ENCODE data around the gene EBLN1.

Gene EBLN1

DNA sequence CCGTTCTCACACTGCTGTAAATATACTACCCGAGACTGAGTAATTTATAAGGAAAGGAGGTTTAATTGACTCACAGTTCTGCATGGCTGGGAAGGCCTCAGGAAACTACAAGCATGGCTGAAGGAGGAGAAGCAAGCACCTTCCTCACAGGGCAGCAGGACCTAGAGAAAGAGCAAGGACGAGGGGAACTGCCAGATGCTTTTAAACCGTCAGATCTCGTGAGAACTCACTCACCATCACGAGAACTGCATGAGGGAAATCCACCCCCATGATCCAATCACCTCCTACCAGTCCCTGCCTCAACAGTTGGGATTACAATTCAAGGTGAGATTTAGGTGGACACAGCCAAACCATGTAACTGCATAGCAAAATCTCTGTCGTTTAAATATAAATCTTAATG lies at the start of gene EBLN1:
TSS of gene EBLN1 (minus strand) at position 174 of the 400 bp plus-strand sequence. CDS start 8,032 bp downstream, outside the sequence.
- no peak for DNase-seq

DNA sequence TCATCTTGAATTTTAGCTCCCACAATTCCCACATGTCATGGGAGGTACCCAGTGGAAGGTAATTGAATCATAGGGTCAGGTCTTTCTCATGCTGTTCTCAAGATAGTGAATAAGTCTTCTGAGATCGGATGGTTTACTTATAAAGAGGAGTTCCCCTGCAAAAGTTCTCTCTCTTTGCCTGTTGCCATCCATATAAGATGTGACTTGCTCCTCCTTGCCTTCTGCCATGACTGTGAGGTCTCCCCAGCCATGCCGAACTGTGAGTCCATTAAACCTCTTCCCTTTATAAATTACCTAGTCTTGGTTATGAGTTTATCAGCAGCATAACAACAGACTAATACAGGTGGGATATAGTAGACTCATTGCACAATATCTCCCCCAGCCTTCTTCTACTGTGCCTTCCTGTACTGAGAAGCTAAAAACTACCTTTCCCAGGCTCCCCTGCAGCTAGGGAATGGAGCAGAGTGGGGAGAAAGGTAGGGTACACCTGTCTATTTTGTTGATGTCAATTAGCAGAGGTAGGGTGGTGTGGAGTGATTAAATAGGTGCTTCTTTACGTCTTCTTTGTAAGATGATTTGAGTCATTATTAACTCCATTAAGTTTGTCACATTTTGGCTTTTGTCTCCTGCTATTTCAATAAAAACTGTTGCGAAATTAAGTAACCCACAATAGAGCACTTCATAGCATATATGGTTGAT lies 48.2 kb upstream of the EBLN1 start:
- DNase-seq = no peak

DNA sequence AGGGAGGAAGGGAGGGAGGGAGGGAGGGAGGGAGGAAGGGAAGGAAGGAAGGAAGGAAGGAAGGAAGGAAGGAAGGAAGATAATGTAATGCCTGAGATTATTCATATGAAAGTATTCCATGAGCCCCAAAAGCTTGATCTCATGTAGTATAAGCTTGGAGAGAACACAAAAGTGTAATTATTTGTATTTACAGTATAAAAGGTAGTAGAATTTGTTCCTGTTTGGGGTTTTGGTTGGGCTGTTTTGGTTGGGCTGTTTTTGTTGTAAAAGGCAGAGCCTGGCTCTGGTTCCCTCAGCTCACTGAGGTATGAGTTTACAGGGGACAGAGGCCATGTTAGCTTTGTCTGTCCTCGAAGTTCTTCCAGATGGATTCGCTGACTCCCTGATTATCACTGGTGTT lies 45.3 kb upstream of the EBLN1 start:
- no peak for DNase-seq

DNA sequence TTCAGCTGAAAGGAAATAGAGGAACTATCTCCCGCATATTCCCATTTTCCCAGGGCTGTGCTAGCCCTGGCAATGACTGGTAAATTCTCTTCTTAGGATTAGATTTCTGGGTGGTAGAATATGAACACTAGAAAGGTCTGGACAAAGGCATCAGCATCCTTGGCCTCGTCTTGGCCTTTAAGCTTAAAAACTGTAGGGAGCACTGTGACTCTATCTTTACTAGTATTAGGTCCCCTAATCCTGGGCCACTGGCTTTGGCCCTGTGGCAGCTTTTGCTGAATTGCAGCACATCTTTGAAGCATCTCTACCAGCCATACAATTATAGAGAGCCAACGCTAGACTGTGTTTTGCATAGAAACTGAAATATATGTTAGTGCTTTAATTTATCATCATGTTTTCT lies 41.5 kb upstream of the EBLN1 start:
- DNase-seq = no peak

DNA sequence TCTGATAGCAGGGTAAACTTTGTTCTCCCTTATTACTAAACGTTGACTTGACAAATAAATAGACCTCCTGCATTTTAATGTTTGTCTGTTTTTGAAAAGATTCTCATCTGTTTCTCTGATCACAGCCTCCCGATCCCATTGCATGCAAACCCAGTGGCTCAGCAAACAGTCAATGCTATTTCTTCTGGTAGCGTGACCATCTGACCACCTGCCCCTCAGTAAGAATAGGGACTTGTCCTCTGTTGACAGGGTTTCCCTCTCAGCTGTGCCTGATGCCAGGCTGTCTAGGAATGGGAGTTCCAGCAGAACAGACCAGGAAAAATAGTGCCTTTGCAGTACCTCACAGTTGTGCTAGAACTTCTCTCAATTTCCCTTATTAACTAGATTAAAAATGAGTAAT lies 40.7 kb upstream of the EBLN1 start:
- no peak for DNase-seq

DNA sequence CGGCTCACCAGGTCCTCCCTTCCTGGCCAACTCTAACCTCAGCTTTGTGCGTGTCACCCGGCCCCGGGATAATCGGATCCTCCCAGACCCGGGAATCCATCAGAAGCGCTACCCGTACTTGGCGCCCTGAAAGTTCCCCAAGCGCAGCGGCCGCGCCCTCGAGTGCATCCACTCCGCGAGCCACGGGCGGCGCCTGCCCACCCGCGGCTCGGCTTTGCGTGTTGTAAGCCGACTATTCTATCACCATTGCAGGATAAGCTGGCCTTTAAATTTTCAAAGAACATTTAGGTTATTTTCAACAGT lies 35.7 kb upstream of the EBLN1 start:
- DNase-seq = no peak

DNA sequence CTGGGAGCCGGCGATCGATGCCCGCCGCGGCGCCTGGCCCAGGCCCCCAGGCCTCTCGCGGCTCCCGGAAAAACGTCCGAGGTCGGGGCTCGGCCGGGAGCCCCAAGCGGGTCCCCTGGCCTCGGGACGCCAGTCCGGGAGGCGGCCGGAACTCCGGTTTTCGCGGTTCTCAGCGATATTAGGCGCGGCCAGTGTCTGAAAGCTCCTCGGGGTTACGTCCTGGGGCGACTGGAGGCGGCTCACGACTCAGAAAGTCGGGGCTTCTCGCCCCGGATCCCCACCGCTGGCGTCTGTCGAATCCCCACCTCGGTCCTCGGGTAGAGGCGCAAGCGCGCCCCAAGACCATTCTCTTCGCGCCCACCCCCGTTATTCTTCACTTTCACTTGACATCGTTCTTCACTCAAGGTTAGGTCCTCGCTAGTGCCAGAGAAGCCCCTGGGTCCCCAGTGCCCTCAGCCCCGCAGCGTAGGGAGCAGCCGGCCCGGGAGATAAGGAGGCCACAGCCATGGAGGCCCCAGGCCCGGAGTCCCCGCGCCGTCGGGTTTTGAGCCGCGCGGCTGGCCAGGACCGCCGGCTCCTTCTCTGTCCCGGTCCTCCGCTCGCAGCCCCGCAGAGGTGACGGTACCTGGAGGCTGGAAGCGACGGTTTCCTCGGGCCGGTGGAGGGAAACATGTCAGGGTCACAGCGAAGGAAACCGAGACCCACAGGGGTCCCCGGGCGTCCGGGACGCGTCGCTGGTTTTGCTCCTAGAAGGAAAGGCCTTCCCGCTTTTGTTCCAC lies 35.2 kb upstream of the EBLN1 start:
- DNase-seq = no peak

DNA sequence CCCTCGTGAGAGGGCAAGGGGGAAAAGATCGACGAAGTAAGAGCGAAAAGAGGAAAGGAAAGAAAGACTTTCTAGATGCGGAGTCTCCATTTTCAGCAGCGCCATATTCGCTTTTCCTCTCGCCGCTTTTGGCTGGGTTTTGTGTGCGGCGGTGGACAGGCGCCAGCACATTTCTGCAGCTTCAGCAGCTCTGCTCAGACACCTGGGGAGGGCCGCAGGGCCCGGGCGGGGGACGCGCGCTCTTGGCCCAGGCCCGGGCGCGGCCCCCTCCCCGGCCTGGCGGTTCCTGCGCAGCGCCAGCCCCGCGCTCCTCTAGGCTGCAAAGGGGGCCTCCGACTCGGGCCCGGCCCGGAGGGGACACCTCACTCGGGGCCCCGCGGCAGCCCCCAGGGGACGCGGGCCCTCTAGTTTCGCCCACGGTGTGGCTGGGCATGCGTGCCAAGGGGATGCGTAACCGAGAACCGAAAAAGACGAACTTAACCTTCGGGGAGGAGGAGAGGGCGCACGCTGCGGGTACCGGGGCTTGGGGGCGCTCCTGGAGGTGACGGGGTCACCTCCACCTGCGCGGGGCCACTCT lies 34.5 kb upstream of the EBLN1 start:
- DNase-seq = no peak

DNA sequence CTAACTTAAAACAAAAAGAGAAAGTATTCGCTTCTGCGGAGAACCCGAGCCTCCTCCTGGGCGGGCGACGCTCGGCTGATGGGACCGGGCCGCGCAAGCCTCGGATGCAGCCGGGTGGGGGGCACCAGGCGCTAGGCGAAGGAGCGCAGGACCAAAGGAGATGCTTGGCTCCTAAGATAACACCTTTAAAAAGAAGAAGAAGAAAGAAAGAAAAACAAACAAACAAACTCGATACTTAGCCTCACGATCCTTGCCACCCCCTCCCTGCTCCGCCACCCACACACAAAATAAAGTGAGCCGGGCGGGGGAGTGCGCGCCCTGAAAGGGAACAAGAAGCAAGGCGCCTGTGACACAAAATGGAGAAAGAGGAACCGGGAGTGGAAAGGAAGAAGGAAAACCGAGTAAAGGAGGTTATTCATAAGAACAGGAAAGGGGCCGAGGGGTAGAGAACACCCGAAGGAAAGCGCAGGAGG lies 34.0 kb upstream of the EBLN1 start:
- no peak for DNase-seq

DNA sequence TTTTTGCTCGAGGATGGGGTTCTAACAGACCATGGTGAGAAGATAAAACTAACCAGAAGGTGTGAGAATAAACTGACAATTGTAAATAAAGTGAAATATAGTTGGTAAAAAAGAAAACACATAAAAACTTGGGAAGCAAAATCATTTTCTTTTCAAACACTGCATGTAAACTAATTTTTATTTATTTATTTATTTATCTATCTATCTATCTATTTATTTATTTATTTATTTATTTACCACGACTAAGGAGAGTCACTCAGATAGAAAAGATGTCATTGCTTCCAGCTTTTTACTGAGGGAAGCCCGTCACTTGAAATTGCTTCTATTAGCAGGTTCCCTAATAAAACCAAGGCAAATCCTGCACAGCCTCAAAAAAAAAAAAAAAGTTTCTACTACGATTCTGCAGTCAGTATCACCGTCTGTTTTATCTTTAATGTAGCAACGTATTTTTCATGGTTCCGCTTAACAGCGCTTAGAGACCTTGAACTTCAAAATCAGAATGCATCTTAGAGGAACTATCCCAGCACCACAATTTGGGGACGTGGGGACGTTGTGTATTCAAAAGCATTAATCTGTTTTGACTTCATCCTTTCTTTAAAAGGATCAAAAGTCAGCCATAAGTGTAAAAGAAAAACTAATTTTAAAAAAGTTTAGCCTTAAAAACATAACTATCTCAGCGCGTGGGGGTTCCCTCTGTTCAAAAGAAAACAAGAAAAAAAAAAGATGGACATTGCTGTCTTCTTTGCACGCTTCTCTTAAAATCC lies 33.3 kb upstream of the EBLN1 start:
- no peak for DNase-seq

DNA sequence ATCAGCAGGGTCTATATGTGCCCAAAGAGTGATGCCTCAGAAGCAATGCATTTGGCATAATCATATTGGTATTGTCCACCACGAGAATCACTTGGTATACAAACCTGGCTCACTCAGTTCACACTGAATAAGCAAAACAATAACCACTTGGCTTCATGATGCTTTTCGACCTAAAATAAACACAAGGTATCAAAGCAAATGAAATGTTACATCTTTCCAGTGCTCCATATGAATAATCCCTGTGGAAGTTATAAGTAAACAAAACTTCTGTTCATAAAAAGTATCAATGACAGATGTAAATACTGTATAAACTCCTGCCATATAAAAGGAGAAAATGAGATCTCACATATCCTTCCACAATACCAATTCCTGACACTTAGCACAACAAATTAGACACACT lies 29.8 kb upstream of the EBLN1 start:
- DNase-seq = no peak

DNA sequence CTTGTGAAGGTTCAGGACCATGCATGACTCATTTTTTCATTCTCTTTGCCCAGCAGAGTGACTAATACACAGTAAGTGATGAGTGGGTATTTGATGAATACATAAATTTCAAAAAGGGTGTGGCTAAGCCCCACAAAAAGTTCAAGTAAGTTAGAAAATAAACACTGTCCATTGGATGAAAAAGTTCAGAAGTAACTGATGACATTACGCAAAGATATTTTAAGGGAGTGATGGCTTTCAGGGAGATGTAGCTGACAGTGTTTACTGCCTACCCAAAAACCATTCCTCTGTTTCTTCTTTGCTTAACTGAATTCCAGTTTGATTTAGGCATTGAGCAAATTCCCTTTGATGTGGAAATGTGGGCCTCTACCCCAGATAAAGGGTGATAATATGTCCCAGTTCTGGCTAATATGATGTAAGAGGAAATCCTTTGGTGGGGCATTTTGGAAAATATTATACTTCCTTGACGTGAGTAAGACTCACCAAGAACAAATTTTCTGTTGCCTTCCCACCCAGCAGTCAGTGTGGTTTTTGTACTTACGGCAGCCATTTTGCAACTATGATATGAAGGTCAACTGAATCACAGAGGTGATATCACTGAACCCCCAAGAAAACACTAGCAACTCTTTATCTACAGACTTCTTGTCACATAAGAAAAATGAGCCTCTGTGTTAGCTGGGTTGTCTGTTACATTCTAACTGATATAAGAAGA lies 29.0 kb upstream of the EBLN1 start:
- DNase-seq = no peak

DNA sequence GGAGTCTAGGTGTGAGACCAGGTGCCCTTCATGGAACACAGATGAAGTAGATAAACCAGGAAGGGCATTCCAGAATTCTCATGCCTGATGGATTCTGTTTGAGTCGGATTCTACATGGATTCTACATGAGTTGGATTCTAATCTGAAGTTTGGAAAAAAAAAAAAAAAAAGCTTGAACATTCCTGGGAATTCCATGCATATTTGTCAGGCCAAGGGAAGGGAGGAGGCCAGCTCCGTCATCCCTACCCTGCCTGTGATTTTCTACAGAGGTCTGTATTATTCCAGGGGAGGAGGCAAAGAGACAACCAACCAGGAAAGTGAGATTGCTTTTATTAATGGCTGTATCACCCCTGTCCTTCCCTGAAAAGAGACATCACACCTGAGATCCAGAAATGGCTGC lies 27.8 kb upstream of the EBLN1 start:
- DNase-seq = no peak

DNA sequence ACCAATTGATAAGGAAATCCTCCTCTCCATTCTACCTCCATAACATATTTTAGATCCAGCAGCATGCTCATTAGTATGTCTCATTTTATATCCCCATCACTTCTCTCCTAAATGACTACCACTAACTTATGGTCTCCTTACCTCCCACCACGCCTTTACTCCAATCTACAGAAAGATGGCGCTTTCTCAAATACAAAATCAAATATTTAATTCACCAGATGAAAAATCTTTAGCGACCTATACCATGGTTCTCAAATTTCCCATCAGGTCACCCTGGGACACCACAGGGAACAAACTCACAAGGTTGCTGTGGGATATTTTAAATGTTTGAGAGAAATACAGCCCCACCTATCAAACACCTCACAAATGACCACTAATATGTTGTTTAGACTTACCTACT lies 27.0 kb upstream of the EBLN1 start:
- DNase-seq = no peak

DNA sequence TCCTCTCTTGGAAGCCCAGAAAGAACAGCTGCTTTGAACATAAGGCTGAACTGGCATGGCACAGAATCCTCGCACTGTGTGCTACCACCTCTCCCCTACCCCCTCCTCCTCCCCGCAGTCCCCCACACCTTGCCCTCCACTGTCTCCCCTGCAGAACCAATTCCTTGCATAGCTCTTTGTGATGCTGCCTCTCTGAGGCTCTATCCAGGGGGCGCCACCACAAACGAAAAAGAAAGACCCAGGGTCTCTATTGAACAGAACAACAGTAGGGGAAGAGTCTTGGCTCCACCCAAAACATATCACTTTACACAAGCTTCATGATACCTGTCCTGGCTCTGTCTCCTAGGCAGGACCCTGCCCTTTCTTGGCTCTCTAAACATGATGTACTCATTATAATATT lies 26.2 kb upstream of the EBLN1 start:
- no peak for DNase-seq

DNA sequence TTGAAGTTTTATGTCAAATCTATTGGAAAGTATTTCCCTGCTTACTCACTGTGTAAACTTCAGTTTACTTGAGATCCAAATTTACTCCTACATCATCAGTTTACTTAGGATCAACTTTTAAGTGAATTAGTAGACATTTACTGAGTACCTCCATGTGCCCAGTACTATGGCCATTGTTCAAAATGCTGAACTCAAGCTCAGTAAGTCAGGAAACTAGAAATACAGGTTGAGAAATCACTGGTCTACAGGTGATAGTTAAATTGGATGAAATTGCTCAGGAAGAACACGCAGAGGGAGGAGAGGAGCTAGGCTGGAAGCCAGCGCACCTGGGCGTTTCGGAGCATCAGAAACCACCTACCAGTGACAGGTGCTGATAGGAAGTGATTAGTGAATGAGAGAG lies 25.5 kb upstream of the EBLN1 start:
- DNase-seq = no peak

DNA sequence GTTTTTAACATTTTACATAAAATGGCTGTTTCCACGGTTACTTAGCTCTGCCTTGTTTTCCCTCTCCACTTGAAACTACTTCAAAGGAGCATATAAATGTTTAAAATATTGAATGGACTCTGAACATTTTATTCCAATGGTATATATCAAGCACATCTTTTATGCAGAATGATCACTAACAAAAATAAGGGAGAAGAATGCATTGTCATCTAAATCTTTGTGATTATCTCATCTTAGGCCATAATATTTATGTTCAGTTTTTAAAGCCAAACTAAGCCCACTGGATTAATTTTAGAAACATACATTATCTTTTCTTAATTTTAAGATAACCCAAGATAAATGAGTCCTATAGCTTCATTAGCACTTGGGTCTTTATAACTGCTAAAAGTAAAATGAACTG lies 13.4 kb upstream of the EBLN1 start:
- no peak for DNase-seq

DNA sequence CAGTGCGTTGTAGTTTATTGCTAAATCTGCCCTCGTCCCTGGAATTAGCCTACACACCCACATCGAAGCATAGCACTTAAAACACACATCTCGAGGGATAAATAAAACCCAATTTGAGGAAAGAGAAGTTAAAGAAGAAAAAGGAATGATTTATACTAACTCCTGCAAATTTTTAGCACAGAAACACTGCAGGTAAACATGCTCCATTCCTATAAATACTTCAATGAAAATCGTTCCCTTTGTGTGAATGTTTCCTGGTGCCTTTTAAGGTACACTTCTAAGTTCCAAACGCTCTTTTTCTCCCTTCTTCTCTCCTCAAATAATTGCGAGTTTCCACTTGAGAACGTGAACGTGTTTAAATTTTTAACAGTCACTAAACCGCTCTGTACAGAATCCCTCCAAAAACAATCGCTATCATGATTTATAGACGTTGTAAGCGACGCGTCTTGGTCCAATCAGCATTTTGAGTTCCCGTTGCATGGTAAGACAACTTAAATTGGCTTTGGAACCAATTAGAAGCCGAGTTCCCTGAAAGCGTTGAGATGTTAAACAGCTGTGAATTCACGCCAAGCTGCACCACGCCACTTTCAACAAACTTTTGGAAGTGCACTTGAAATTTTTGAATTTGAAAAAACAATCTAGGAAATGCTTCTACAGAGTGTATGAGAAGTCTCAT lies 12.5 kb upstream of the EBLN1 start:
- peak; percentile 3 to 6 for DNase-seq

DNA sequence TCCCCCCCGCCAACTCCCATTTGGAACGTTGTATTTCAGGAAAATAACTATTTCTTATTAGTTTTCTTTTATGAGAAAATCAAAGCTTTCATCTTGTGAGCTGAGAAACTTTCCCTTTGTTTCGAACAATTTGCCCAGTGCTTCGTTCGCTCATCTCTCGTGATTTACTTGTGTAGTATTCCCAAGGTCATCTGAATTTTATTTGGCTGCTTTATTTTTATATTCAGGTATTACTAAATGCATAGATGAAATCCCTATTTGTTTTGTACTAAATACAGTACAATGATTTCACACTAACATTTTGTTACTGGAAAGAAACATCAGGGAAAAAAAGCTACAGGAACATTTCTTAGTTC lies 12.0 kb upstream of the EBLN1 start:
- no peak for DNase-seq

DNA sequence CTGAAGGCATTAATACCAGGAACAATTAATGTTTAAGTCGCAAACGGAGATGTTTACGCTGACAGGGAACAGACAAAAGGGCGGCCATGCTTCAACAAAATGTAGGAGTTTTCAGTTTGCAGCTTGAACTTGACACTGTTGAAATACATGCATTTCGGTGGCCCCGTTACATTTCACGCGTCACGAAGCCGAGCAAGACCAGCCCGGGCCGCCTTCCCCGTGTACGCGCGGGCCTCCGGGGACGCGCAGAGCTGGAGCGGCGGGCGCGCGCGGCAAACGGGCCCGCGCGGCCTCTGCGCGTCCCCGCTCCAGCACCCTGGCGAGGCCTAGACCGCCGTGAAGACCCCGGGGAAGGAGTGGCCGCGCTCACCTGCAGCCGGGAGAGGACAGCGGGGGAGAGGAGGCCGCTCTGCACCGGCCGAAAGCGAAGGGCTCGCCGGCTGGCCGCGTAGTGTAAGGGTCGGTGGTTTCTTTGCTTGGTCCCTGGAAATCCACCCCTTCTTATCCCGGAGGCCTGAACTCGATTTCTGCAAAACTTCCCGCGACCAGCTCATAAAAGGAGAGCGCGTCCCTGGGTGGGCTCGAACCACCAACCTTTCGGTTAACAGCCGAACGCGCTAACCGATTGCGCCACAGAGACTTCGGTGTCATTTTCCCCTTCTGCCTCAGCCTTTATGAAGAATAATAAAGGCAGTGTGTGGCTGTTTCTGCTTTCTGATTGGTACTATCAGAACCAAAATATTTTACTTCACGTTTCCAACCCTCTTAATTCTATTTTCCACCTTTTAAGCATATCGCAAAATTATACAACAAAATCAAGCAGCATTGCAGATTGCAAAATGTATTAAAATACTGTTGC lies 11.4 kb upstream of the EBLN1 start:
- peak; percentile 16 to 47 for DNase-seq

DNA sequence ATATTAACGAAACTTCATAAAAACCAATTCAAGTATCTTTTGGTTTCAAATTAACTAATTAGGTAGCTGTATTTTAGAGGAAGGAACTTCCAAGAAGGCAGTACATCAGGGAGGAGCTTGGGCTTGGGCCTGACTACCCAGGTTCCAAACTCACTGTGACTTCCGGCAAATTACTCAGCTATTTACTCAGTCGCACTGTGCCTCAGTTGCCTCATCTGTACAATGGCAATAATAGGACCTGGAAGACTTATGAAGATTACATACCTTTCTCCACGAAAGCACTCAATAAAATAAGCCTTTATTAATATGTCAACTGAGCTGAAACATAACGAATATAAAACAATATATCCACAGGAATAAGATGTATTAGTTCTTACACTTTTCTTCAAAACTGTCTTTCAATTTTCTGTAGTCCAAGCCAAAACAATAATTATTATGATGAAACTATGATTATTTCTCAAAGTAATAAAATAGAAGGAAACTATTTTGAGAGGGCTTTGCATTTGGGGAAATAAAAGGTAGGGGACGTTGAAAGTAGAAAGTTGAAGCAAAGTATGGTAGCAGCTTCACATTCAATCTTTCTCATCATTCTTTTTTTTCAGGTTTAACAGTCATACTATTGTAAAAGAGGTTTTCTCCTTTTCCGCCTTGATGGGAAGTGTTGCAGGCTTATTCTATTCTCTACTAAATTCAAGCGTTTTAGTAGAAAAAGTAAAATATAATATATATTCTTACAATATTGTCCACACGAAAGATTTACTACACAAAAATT lies 10.5 kb upstream of the EBLN1 start:
- DNase-seq = no peak
